NCI-H2081 (cell line): Measurements from ENCODE around the gene PM20D1.
"Not testable (repeated sequence)": the region's sequence is repeated elsewhere in the genome, so short reads cannot be mapped to it uniquely, and the experiment has no call there.

ENCODE experiments used
- DNase-seq, 2 experiments: peaks; one replicate each; lab custom pipeline; 2025; lab: John Stamatoyannopoulos, UW

The PM20D1 gene

GRCh38 chr1:205849619-205850355 is at the start of gene PM20D1:
PM20D1 (minus strand) TSS chr1:205850132; CDS start chr1:205850072, 60 bp downstream.
- DNase-seq: no peak

DNA sequence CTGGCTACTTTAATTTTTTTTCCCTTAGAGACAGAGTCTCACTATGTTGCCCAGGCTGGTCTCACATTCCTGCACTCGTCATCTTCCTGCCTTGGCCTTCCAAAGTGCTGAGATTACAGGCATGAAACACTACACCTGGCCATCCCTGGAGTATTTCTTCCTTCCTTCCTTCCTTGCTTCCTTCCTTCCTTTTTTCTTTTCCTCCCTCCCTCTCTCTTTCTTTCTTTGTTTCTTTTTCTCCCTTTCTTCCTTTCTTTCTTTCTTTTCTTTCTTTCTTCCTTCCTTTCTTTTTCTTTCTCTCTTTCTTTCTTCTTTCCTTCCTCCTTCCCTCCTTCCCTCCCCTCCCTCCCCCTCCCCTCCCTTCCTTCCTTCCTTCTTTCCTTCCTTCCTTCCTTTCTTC is 46.4 kb upstream of the PM20D1 start:
- no peak for DNase-seq

GRCh38 chr1:205894119-205894518 is 44.2 kb upstream of the PM20D1 start:
- not testable (repeated sequence) for DNase-seq

DNA sequence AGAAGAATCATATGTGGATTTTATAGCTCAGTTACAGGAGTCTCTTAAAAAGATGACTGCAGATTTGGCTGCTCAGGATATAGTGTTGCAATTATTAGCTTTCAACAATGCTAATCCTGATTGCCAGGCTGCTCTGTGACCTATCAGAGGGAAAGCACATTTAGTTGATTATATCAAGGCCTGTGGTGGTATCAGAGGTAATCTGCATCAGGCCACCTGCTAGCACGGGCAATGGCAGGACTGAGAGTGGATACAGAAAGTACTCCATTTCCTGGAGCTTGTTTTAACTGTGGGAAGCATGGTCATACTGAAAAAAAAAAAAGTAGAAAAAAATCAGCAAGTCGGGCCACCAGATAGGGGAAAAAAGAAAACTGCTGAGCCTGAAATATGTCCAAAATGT is 42.2 kb upstream of the PM20D1 start:
- not testable (repeated sequence) for DNase-seq

GRCh38 chr1:205891481-205891880 is 41.5 kb upstream of the PM20D1 start:
- not testable (repeated sequence) for DNase-seq

DNA sequence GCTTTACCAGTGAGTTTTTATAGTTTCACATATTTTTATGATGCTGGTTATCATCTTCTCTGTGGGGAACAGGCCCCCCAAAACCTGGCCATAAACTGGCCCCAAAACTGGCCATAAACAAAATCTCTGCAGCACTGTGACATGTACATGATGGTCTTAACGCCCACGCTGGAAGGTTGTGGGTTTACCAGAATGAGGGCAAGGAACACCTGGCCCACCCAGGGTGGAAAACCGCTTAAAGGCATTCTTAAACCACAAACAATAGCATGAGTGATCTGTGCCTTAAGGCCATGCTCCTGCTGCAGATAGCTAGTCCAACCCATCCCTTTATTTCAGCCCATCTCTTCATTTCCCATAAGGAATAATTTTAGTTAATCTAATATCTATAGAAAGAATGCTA is 40.7 kb upstream of the PM20D1 start:
- DNase-seq: not testable (repeated sequence)

GRCh38 chr1:205889706-205890105 is 39.8 kb upstream of the PM20D1 start:
- not testable (repeated sequence) for DNase-seq

DNA sequence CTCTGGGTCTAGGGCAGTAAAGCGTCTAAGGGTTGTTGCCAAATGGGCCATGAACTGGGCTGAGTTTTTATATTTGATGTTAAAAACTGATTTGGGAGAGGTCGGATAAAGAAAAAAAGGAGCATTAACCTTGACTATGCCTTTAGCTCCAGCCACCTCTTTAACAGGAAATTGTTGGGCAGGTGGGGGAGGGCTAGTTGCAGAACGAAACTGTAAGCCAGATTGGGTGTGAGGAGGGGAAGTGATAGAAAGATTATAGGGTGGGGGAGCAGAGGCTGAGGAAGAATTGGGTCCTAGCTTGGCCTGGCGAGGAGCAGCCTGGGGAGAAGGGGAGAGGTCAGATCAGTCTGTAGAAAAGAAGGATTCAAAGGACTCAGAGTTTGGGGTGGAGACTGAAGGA is 39.1 kb upstream of the PM20D1 start:
- DNase-seq: not testable (repeated sequence)

GRCh38 chr1:205883792-205884191 is 33.9 kb upstream of the PM20D1 start:
- no peak for DNase-seq

DNA sequence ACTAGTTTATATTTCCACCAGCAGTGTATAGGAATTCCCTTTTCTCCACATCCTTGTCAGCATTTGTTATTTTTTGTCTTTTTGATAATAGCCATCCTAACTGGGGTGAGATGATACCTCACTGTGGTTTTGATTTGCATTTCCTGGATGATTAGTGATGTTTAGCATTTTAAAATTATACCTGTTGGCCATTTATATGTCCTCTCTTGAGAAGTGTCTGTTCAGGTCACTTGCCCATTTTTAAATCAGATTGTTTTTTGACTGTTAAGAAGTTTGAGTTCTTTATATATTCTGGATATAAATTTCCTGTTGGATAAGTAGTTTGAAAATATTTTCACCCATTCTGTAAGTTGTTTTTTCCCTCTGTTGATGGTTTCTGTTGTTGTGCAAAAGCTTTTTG is 31.0 kb upstream of the PM20D1 start:
- no peak for DNase-seq

DNA sequence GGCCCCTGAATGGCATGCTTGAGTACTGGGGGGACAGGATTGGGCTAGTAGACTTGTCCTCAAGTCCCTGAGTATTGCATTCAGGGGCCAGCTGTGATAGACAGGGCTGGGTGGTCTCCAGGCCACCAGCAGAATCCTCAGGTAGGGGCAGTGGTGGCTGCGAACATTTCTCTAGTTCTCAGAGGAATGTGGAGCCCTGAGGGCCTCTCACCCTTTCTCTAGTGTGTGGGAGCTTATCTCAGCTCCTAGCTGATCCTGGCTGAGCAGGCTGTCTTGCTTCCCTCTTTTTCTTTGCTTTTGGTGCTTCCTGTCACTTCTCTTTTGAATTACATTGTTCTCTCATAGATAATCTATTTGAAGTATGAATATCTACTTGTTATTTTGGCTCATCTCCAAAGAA is 30.0 kb upstream of the PM20D1 start:
- no peak for DNase-seq

- no peak for DNase-seq
Observed at GRCh38 chr1:205878026-205878425, 28.1 kb upstream of the PM20D1 start.

- DNase-seq: not testable (repeated sequence)
Observed at GRCh38 chr1:205873148-205873547, 23.2 kb upstream of the PM20D1 start.

- no peak for DNase-seq
Observed at GRCh38 chr1:205870236-205870635, 20.3 kb upstream of the PM20D1 start.

- DNase-seq: no peak
Observed at GRCh38 chr1:205861540-205861939, 11.6 kb upstream of the PM20D1 start.

DNA sequence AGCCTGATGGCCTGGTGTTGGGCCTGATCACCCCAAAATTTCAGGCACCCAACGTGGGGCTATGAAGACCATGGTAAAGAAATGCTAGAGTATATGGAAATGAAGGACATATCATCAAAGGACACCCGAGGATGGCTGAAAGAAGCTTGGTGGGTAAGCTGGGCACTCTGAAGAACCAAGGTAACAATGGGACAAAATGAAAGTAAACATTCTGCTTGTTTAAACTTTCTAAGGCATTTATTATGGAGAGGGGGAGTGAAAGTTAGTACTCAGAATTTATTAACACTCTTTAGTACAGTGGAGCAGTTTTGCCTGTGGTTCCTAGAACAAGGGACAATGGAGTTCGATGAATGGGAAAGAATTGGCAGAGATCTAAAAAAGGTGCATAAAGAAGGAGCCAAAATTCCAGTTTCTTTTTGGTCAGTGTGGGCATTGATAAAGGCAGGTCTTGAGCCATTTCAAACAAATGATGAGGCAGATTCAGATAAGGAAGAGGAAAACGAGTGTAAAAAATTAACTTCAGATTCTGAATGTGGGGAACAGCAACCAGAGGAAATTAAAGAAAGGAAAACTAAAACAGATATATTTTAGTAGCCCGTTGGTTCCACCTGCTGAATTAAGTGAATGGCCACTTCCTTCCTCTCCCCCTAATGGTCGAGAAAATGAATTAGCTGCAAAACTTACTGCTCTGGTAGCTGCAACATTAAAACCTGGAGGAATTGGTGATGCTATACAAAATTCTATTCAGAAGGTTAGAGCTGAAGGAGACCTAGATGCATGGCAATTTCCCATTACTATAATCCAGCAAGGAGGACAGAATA is 8.4 kb upstream of the PM20D1 start:
- no peak for DNase-seq

GRCh38 chr1:205857501-205857900 is 7.6 kb upstream of the PM20D1 start:
- DNase-seq: not testable (repeated sequence)

DNA sequence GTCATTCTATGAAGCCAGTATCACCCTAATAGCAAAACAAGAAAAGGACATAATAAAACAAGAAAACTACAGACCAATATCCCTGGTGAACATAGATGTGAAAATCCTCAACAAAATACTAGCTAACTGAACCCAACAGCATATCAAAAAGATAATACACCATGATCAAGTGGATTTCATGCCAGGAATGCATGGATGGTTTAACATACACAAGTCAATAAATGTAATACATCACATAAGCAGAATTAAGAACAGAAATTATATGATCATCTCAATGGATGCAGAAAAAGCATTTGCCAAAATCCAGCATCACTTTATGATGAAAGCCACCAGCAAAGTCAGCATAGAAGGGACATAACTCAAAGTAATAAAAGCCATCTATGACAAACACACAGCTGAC is 6.5 kb upstream of the PM20D1 start:
- DNase-seq: no peak

DNA sequence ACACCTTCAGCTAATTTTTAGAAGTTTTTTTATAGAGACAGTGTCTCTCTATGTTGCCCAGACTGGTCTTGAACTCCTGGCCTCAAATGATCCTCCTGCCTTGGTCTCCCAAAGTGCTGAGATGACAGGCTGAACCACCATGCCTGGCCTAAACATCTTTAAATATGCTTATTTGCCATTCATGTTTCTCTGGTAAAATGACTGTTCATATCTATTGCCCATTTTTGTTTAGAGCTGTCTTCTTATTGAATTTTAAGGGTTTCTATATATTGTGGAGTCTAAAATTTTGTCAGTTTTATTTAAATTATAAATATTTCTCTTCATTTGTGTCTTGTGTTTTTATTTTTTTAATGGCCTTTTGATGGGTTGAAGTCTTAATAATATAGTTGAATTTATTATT is 3.0 kb upstream of the PM20D1 start:
- no peak for DNase-seq

GRCh38 chr1:205851993-205852392 is 2.1 kb upstream of the PM20D1 start:
- no peak for DNase-seq

- DNase-seq: no peak
Observed at GRCh38 chr1:205843036-205843859, 6.7 kb downstream of the PM20D1 start.

- no peak for DNase-seq
Observed at GRCh38 chr1:205842229-205842628, 7.7 kb downstream of the PM20D1 start.
